ENCODE data around the gene PINK1.
A peak's percentile ranks its signal among the peaks of the same experiment; 100 is the strongest.

The PINK1 gene

GRCh38 chr1:20633190-20634064, at the start of gene PINK1:
PINK1 (plus strand) TSS chr1:20633458; CDS start chr1:20633549, 91 bp downstream.
- H3K27me3 ChIP-seq (ENCODE audit: low read depth, low read length) = no peaks in the 10 kb centered on the region
- peaks cover 5 to 14% of the 10 kb centered on the region in 2 donors for H3K4me1 ChIP-seq (ENCODE audit: control insufficient read depth in 1 of 2, insufficient read depth in 2 of 2, low read length in 2 of 2)
- H3K9me3 ChIP-seq (ENCODE audit: control insufficient read depth in 1 of 2, low read length in 2 of 2) = no peaks in the 10 kb centered on the region
- H3K4me3 ChIP-seq (ENCODE audit: low read depth in 1 of 2, low read length in 2 of 2) = peak within 1 kb of the TSS; percentile 90 to 91
- peaks cover 11 to 13% of the 10 kb centered on the region in 2 donors for H3K36me3 ChIP-seq (ENCODE audit: control insufficient read depth in 1 of 2, insufficient read depth in 2 of 2, low read length in 2 of 2)
- H3K27ac ChIP-seq (ENCODE audit: low read length) = peak within 1 kb of the TSS; percentile 63

- peaks cover 0 to under 1% of the 10 kb centered on the region in 2 donors for H3K4me1 ChIP-seq (ENCODE audit: control insufficient read depth in 1 of 2, insufficient read depth in 2 of 2, low read length in 2 of 2)
- no peaks in the 10 kb centered on the region for H3K9me3 ChIP-seq (ENCODE audit: control insufficient read depth in 1 of 2, low read length in 2 of 2)
- H3K36me3 ChIP-seq (ENCODE audit: control insufficient read depth in 1 of 2, insufficient read depth in 2 of 2, low read length in 2 of 2) = no peaks in the 10 kb centered on the region
- peaks cover 11% of the 10 kb centered on the region for H3K27me3 ChIP-seq (ENCODE audit: low read depth, low read length)
- H3K27ac ChIP-seq (ENCODE audit: low read length) = no peak overlapping the region
- no peak overlapping the region for H3K4me3 ChIP-seq (ENCODE audit: low read depth in 1 of 2, low read length in 2 of 2)
Observed at GRCh38 chr1:20584890-20585289, 48.4 kb upstream of the PINK1 start.

- no peak overlapping the region for H3K27ac ChIP-seq (ENCODE audit: low read length)
- peaks cover 0 to 4% of the 10 kb centered on the region in 2 donors for H3K4me1 ChIP-seq (ENCODE audit: control insufficient read depth in 1 of 2, insufficient read depth in 2 of 2, low read length in 2 of 2)
- no peaks in the 10 kb centered on the region for H3K9me3 ChIP-seq (ENCODE audit: control insufficient read depth in 1 of 2, low read length in 2 of 2)
- no peak overlapping the region for H3K4me3 ChIP-seq (ENCODE audit: low read depth in 1 of 2, low read length in 2 of 2)
- peaks cover 11% of the 10 kb centered on the region for H3K27me3 ChIP-seq (ENCODE audit: low read depth, low read length)
- no peaks in the 10 kb centered on the region for H3K36me3 ChIP-seq (ENCODE audit: control insufficient read depth in 1 of 2, insufficient read depth in 2 of 2, low read length in 2 of 2)
Observed at GRCh38 chr1:20586953-20587660, 46.2 kb upstream of the PINK1 start.

- H3K9me3 ChIP-seq (ENCODE audit: control insufficient read depth in 1 of 2, low read length in 2 of 2) = no peaks in the 10 kb centered on the region
- no peaks in the 10 kb centered on the region for H3K36me3 ChIP-seq (ENCODE audit: control insufficient read depth in 1 of 2, insufficient read depth in 2 of 2, low read length in 2 of 2)
- H3K27me3 ChIP-seq (ENCODE audit: low read depth, low read length) = peaks cover 11% of the 10 kb centered on the region
- H3K4me1 ChIP-seq (ENCODE audit: control insufficient read depth in 1 of 2, insufficient read depth in 2 of 2, low read length in 2 of 2) = peaks cover 0 to 4% of the 10 kb centered on the region in 2 donors
- no peak overlapping the region for H3K4me3 ChIP-seq (ENCODE audit: low read depth in 1 of 2, low read length in 2 of 2)
- H3K27ac ChIP-seq (ENCODE audit: low read length) = no peak overlapping the region
Observed at GRCh38 chr1:20587661-20588053, 45.6 kb upstream of the PINK1 start.

GRCh38 chr1:20588634-20589225, 44.5 kb upstream of the PINK1 start, which contains the start of gene CDA:
CDA (plus strand) TSS chr1:20589097; CDS start chr1:20589130, 33 bp downstream.
- H3K27me3 ChIP-seq (ENCODE audit: low read depth, low read length) = peaks cover 11% of the 10 kb centered on the region
- peak within 1 kb of the TSS; percentile 30 to 52 for H3K4me3 ChIP-seq (ENCODE audit: low read depth in 1 of 2, low read length in 2 of 2)
- H3K27ac ChIP-seq (ENCODE audit: low read length) = no peak within 1 kb of the TSS
- no peaks in the 10 kb centered on the region for H3K9me3 ChIP-seq (ENCODE audit: control insufficient read depth in 1 of 2, low read length in 2 of 2)
- H3K36me3 ChIP-seq (ENCODE audit: control insufficient read depth in 1 of 2, insufficient read depth in 2 of 2, low read length in 2 of 2) = no peaks in the 10 kb centered on the region
- H3K4me1 ChIP-seq (ENCODE audit: control insufficient read depth in 1 of 2, insufficient read depth in 2 of 2, low read length in 2 of 2) = peaks cover 0 to 4% of the 10 kb centered on the region in 2 donors

- H3K27me3 ChIP-seq (ENCODE audit: low read depth, low read length) = peaks cover 11% of the 10 kb centered on the region
- no peaks in the 10 kb centered on the region for H3K36me3 ChIP-seq (ENCODE audit: control insufficient read depth in 1 of 2, insufficient read depth in 2 of 2, low read length in 2 of 2)
- H3K9me3 ChIP-seq (ENCODE audit: control insufficient read depth in 1 of 2, low read length in 2 of 2) = no peaks in the 10 kb centered on the region
- no peak overlapping the region for H3K27ac ChIP-seq (ENCODE audit: low read length)
- H3K4me3 ChIP-seq (ENCODE audit: low read depth in 1 of 2, low read length in 2 of 2) = peak overlapping the region; percentile 30 to 52
- peaks cover 0 to 4% of the 10 kb centered on the region in 2 donors for H3K4me1 ChIP-seq (ENCODE audit: control insufficient read depth in 1 of 2, insufficient read depth in 2 of 2, low read length in 2 of 2)
Observed at GRCh38 chr1:20589331-20590278, 43.7 kb upstream of the PINK1 start.

GRCh38 chr1:20590306-20590777, 42.9 kb upstream of the PINK1 start:
- Histone ChIP-seq H3K9me3 (ENCODE audit: control insufficient read depth in 1 of 2, low read length in 2 of 2) (no peaks in the 10 kb centered on the region), H3K4me3 (ENCODE audit: low read depth in 1 of 2, low read length in 2 of 2) (peak overlapping the region in 1 of 2 donors; percentile 52), H3K4me1 (ENCODE audit: control insufficient read depth in 1 of 2, insufficient read depth in 2 of 2, low read length in 2 of 2) (peaks cover 0 to 4% of the 10 kb centered on the region in 2 donors), H3K36me3 (ENCODE audit: control insufficient read depth in 1 of 2, insufficient read depth in 2 of 2, low read length in 2 of 2) (no peaks in the 10 kb centered on the region), H3K27ac (ENCODE audit: low read length) (no peak overlapping the region), H3K27me3 (ENCODE audit: low read depth, low read length) (peaks cover 11% of the 10 kb centered on the region)

GRCh38 chr1:20593756-20594155, 39.5 kb upstream of the PINK1 start:
- H3K27ac ChIP-seq (ENCODE audit: low read length) = no peak overlapping the region
- peaks cover 0 to 2% of the 10 kb centered on the region in 2 donors for H3K9me3 ChIP-seq (ENCODE audit: control insufficient read depth in 1 of 2, low read length in 2 of 2)
- no peak overlapping the region for H3K4me3 ChIP-seq (ENCODE audit: low read depth in 1 of 2, low read length in 2 of 2)
- H3K27me3 ChIP-seq (ENCODE audit: low read depth, low read length) = peaks cover 7% of the 10 kb centered on the region
- H3K36me3 ChIP-seq (ENCODE audit: control insufficient read depth in 1 of 2, insufficient read depth in 2 of 2, low read length in 2 of 2) = no peaks in the 10 kb centered on the region
- H3K4me1 ChIP-seq (ENCODE audit: control insufficient read depth in 1 of 2, insufficient read depth in 2 of 2, low read length in 2 of 2) = peaks cover 4% of the 10 kb centered on the region in 2 donors

- no peaks in the 10 kb centered on the region for H3K27me3 ChIP-seq (ENCODE audit: low read depth, low read length)
- H3K4me1 ChIP-seq (ENCODE audit: control insufficient read depth in 1 of 2, insufficient read depth in 2 of 2, low read length in 2 of 2) = peaks cover 4% of the 10 kb centered on the region in 2 donors
- peaks cover 0 to 2% of the 10 kb centered on the region in 2 donors for H3K9me3 ChIP-seq (ENCODE audit: control insufficient read depth in 1 of 2, low read length in 2 of 2)
- no peak overlapping the region for H3K4me3 ChIP-seq (ENCODE audit: low read depth in 1 of 2, low read length in 2 of 2)
- H3K36me3 ChIP-seq (ENCODE audit: control insufficient read depth in 1 of 2, insufficient read depth in 2 of 2, low read length in 2 of 2) = no peaks in the 10 kb centered on the region
- no peak overlapping the region for H3K27ac ChIP-seq (ENCODE audit: low read length)
Observed at GRCh38 chr1:20594746-20595145, 38.5 kb upstream of the PINK1 start.

- no peaks in the 10 kb centered on the region for H3K27me3 ChIP-seq (ENCODE audit: low read depth, low read length)
- H3K4me1 ChIP-seq (ENCODE audit: control insufficient read depth in 1 of 2, insufficient read depth in 2 of 2, low read length in 2 of 2) = peaks cover 0 to 4% of the 10 kb centered on the region in 2 donors
- no peak overlapping the region for H3K27ac ChIP-seq (ENCODE audit: low read length)
Observed at GRCh38 chr1:20596106-20596505, 37.2 kb upstream of the PINK1 start.

More at GRCh38 chr1:20596106-20596505, 37.2 kb upstream of the PINK1 start:
- Histone ChIP-seq H3K36me3 (ENCODE audit: control insufficient read depth in 1 of 2, insufficient read depth in 2 of 2, low read length in 2 of 2) (no peaks in the 10 kb centered on the region), H3K4me3 (ENCODE audit: low read depth in 1 of 2, low read length in 2 of 2) (no peak overlapping the region), H3K9me3 (ENCODE audit: control insufficient read depth in 1 of 2, low read length in 2 of 2) (peaks cover 0 to 2% of the 10 kb centered on the region in 2 donors)

Measured in muscle layer of duodenum (tissue), 2 donors.